B cell (primary cell): ENCODE measurements around the gene MLLT3. TPM values are rescaled to one million over a fixed set of nuclear protein-coding genes. Genes with fewer than 3 reads are reported as not detected.

Source experiments
- ATAC-seq: fragments of 200-7000 bp; cut with Tn5 transposase; one replicate; pipeline ENCODE4 v1.10.0; 2021; ENCODE audit warnings: low read depth, mild to moderate bottlenecking, moderate number of reproducible peaks, moderate library complexity
- CTCF ChIA-PET: fragments of 350-600 bp; sonication (Branson Sonifier 250); formaldehyde crosslinking; loops from one replicate; lab custom pipeline; 2021; ENCODE audit warnings: antibody characterized with exemption, inconsistent platforms; lab: Charles Lee
- POLR2A ChIA-PET: fragments of 350-600 bp; sonication (Branson Sonifier 250); formaldehyde crosslinking; loops from one replicate; lab custom pipeline; 2021; ENCODE audit warnings: antibody characterized with exemption; lab: Charles Lee
- DNase-seq: peaks from one replicate; pipeline ENCODE4 v3.0.0; 2013
- H2AFZ ChIP-seq: 2 replicates; pipeline ENCODE4 v1.6.1; 2012; ENCODE audit warnings: mild to moderate bottlenecking, low read depth, low read length; ENCODE audit not compliant: insufficient read depth, poor library complexity, severe bottlenecking
- H3K27ac ChIP-seq, 2 donors: 1 replicate in 1 of 2; 2 replicates in 1 of 2; pipeline ENCODE4 v1.5.1; 2012 to 2013; ENCODE audit warnings: low read length in 2 of 2, mild to moderate bottlenecking in 2 of 2, moderate library complexity in 1 of 2
- H3K27me3 ChIP-seq, 4 experiments: fragments of 200-600 bp in 1 of 4; sonication (generic) in 1 of 4; replicated peaks in 1 of 4; 1 replicate in 2 of 4; 2 replicates in 2 of 4; pipeline versions ENCODE4 v1.6.1 to v1.7.0; 2013 to 2016; ENCODE audit warnings: low read length in 3 of 4, mild to moderate bottlenecking in 2 of 4, mixed read lengths in 1 of 4, moderate library complexity in 1 of 4; ENCODE audit not compliant: insufficient read depth in 4 of 4, control insufficient read depth in 3 of 4; ENCODE audit errors: control extremely low read depth in 1 of 4
- H3K36me3 ChIP-seq, 2 experiments: replicated peaks in 1 of 2; 1 replicate in 1 of 2; 2 replicates in 1 of 2; pipeline versions ENCODE4 v1.6.1 to v1.7.1; 2013; ENCODE audit warnings: low read length in 1 of 2; ENCODE audit not compliant: insufficient read depth in 2 of 2, control insufficient read depth in 1 of 2; ENCODE audit errors: control extremely low read depth in 1 of 2, extremely low read depth in 1 of 2
- H3K4me1 ChIP-seq, 2 donors: fragments of 200-600 bp in 1 of 2; sonication (generic) in 1 of 2; 1 replicate in 1 of 2; 2 replicates in 1 of 2; pipeline versions ENCODE4 v1.5.1 to v1.6.1; 2013 to 2017; ENCODE audit warnings: low read length in 2 of 2; ENCODE audit not compliant: control insufficient read depth in 2 of 2, insufficient read depth in 2 of 2
- H3K4me2 ChIP-seq: replicated peaks from 2 replicates; pipeline ENCODE3; 2012; ENCODE audit warnings: mild to moderate bottlenecking, low read depth, low read length; ENCODE audit not compliant: poor library complexity, severe bottlenecking
- H3K4me3 ChIP-seq, 5 experiments: fragments of 200-600 bp in 1 of 5; sonication (generic) in 1 of 5; 1 replicate in 3 of 5; 2 replicates in 2 of 5; pipeline versions ENCODE4 v1.5.1 to v1.7.0; 2011 to 2016; ENCODE audit warnings: low read length in 4 of 5, mild to moderate bottlenecking in 4 of 5, low read depth in 2 of 5, control low read depth in 1 of 5, moderate library complexity in 1 of 5; ENCODE audit not compliant: insufficient read depth in 1 of 5; ENCODE audit errors: control extremely low read depth in 1 of 5, extremely low read depth in 1 of 5
- H3K79me2 ChIP-seq: fragments of 200-600 bp; sonication (generic); one replicate; pipeline ENCODE4 v1.6.0; 2016; ENCODE audit warnings: low read length; ENCODE audit not compliant: control insufficient read depth, insufficient read depth
- H3K9ac ChIP-seq: fragments of 200-600 bp; sonication (generic); 2 replicates; pipeline ENCODE4 v1.6.1; 2017; ENCODE audit warnings: mild to moderate bottlenecking, low read length, moderate library complexity
- H3K9me3 ChIP-seq, 3 donors: one replicate each; pipeline versions ENCODE4 v1.6.1 to v1.7.1; 2013; ENCODE audit warnings: low read length in 2 of 3; ENCODE audit not compliant: control insufficient read depth in 2 of 3, insufficient read depth in 1 of 3; ENCODE audit errors: control extremely low read depth in 1 of 3
- H4K20me1 ChIP-seq: 2 replicates; pipeline ENCODE4 v1.6.0; 2012; ENCODE audit warnings: mild to moderate bottlenecking, low read length; ENCODE audit not compliant: insufficient read depth, control insufficient read depth, poor library complexity, severe bottlenecking
- H3K27ac Mint-ChIP-seq: one replicate; pipeline ENCODE4 v1.8.0; 2021; ENCODE audit warnings: mixed read lengths
- H3K27me3 Mint-ChIP-seq: one replicate; pipeline ENCODE4 v1.8.0; 2021; ENCODE audit warnings: mixed read lengths
- H3K4me1 Mint-ChIP-seq: one replicate; pipeline ENCODE4 v1.8.0; 2021; ENCODE audit warnings: mixed read lengths
- H3K4me3 Mint-ChIP-seq: one replicate; pipeline ENCODE4 v1.8.0; 2021; ENCODE audit warnings: mixed read lengths
- H3K9me3 Mint-ChIP-seq: one replicate; pipeline ENCODE4 v1.8.0; 2022; ENCODE audit warnings: mixed read lengths; ENCODE audit not compliant: insufficient read depth
- CTCF ChIP-seq: fragments of 200-600 bp; IDR thresholded peaks from one replicate; pipeline ENCODE4 v1.8.0; 2022; ENCODE audit warnings: antibody characterized with exemption, mild to moderate bottlenecking
- EZH2 ChIP-seq: IDR thresholded peaks from 2 replicates; pipeline ENCODE4 v1.6.1; 2012; ENCODE audit warnings: borderline replicate concordance, low read depth, mild to moderate bottlenecking, moderate library complexity, low read length; ENCODE audit not compliant: insufficient read depth, poor library complexity, severe bottlenecking
- WGBS: methylation state at CpG from one replicate; pipeline ENCODE4 v1.1.5; 2013; ENCODE audit warnings: missing lambda C conversion rate; ENCODE audit not compliant: insufficient coverage; 5-methylcytosine and 5-hydroxymethylcytosine counted together
- intact Hi-C: fragments of 100-400 bp; cut with micrococcal nuclease; formaldehyde crosslinking; loops from one replicate; pipeline ENCODE4 v1.10.0; 2022
- polyA plus RNA-seq: library from polyadenylated mRNA; depleted of rRNA; stranded (reverse); fragments of >200 nt; gene quantifications from 2 replicates; pipeline ENCODE4 v1.2.3, GENCODE V29; 2012
- small RNA-seq: library from RNA; depleted of rRNA; stranded (forward); fragments of <200 nt; gene quantifications from one replicate; pipeline ENCODE3, GENCODE V24; 2012; ENCODE audit warnings: low replicate concordance, low read depth; ENCODE audit not compliant: insufficient read length
- total RNA-seq, 2 donors: library from RNA; stranded (reverse); fragments of 120-200 nt in 1 of 2; gene quantifications; 1 replicate in 1 of 2; 2 replicates in 1 of 2; pipeline versions ENCODE4 v1.2.3 to v1.2.4, GENCODE V29; 2013 to 2022

The MLLT3 gene
- total and polyA plus RNA-seq, 2 donors (not counting 1 experiment from before 2014, with no cell fraction given) = 3.4 to 3.6 TPM

GRCh38 chr9:20292002-20292401 is 330.3 kb downstream of the MLLT3 start:
- no peak for TF ChIP-seq EZH2
- no peak for TF ChIP-seq CTCF
- ChIA-PET CTCF (no interaction called here), POLR2A (no interaction called here)
- Mint-ChIP-seq H3K4me1 (no peaks in the 10 kb centered on the region), H3K27ac (no peak overlapping the region), H3K4me3 (no peak overlapping the region), H3K9me3 (no peaks in the 10 kb centered on the region), H3K27me3 (peaks cover 4% of the 10 kb centered on the region)
- H3K4me3 ChIP-seq = no peak overlapping the region
- H3K9me3 ChIP-seq = peaks cover 0 to 10% (median 2%) of the 10 kb centered on the region in 3 donors
- 76% methylated on average over 3 of the region's 4 CpGs for WGBS
- DNase-seq (no peak), ATAC-seq (no peak)
- no peaks in the 10 kb centered on the region for H3K4me1 ChIP-seq
- no peak overlapping the region for H3K27ac ChIP-seq
- intact Hi-C loops = no loop called here
- H3K9ac ChIP-seq = no peak overlapping the region
- no peaks in the 10 kb centered on the region for H4K20me1 ChIP-seq
- H3K27me3 ChIP-seq = no peaks in the 10 kb centered on the region
- H3K36me3 ChIP-seq = no peaks in the 10 kb centered on the region
- H3K79me2 ChIP-seq = no peaks in the 10 kb centered on the region
- no peak overlapping the region for H3K4me2 ChIP-seq
- H2AFZ ChIP-seq = no peak overlapping the region

Small RNA genes within 50 kb of the gene (small RNA-seq; reads per million reads assigned to genes)
- 0.57 reads per million for gene MIR4473
- not detected for gene MIR4474
- not detected for gene RNU4-26P

Other genes with a start within 250 kb of the MLLT3 start
- 10.1 and 13.8 TPM in 2 replicates for gene FOCAD, start 61.8 kb upstream of the MLLT3 start, total RNA-seq
- 3.7 and 4.0 TPM in 2 replicates for gene FOCAD, start 61.8 kb upstream of the MLLT3 start, polyA plus RNA-seq